ENCODE data around the gene KLHL6. TPM values are rescaled to one million over a fixed set of nuclear protein-coding genes. Genes with fewer than 3 reads are reported as not detected.
"Not testable (repeated sequence)": the region's sequence is repeated elsewhere in the genome, so short reads cannot be mapped to it uniquely, and the experiment has no call there.

Gene KLHL6
- total RNA-seq = under 0.01 and 2.2 TPM in 2 replicates

- peak; percentile 24 to 93 for DNase-seq (ENCODE audit: low read depth in 2 of 2)
These were observed at the start of gene KLHL6 for GRCh38 chr3:183555541-183556081. Gene KLHL6 (minus strand): TSS chr3:183555706. CDS start chr3:183555653, 53 bp downstream.

- no peak for DNase-seq (ENCODE audit: low read depth in 2 of 2)
These were observed 42.5 kb upstream of the KLHL6 start for GRCh38 chr3:183597959-183598358.

GRCh38 chr3:183594636-183595035 is 39.1 kb upstream of the KLHL6 start:
- no peak for DNase-seq (ENCODE audit: low read depth in 2 of 2)

GRCh38 chr3:183592821-183593220 is 37.3 kb upstream of the KLHL6 start:
- no peak for DNase-seq (ENCODE audit: low read depth in 2 of 2)

GRCh38 chr3:183591881-183592521 is 36.5 kb upstream of the KLHL6 start:
- peak; percentile 21 to 30 for DNase-seq (ENCODE audit: low read depth in 2 of 2)

GRCh38 chr3:183590442-183590841 is 34.9 kb upstream of the KLHL6 start:
- no peak for DNase-seq (ENCODE audit: low read depth in 2 of 2)

- DNase-seq (ENCODE audit: low read depth in 2 of 2) = peak in 1 of 2 donors; percentile 80
These were observed 31.8 kb upstream of the KLHL6 start for GRCh38 chr3:183587336-183587735.

GRCh38 chr3:183586477-183586876 is 31.0 kb upstream of the KLHL6 start:
- DNase-seq (ENCODE audit: low read depth in 2 of 2) = no peak

- no peak for DNase-seq (ENCODE audit: low read depth in 2 of 2)
These were observed 29.4 kb upstream of the KLHL6 start for GRCh38 chr3:183584914-183585280.

- DNase-seq (ENCODE audit: low read depth in 2 of 2) = peak; percentile 35 to 85
These were observed 28.9 kb upstream of the KLHL6 start for GRCh38 chr3:183584246-183584913.

GRCh38 chr3:183583331-183584245 is 28.1 kb upstream of the KLHL6 start:
- no peak for DNase-seq (ENCODE audit: low read depth in 2 of 2)

GRCh38 chr3:183582161-183582560 is 26.7 kb upstream of the KLHL6 start:
- no peak for DNase-seq (ENCODE audit: low read depth in 2 of 2)

- DNase-seq (ENCODE audit: low read depth in 2 of 2) = no peak
These were observed 26.1 kb upstream of the KLHL6 start for GRCh38 chr3:183581496-183582155.

- peak in 1 of 2 donors; percentile 51 for DNase-seq (ENCODE audit: low read depth in 2 of 2)
These were observed 24.7 kb upstream of the KLHL6 start for GRCh38 chr3:183579967-183580900.

- no peak for DNase-seq (ENCODE audit: low read depth in 2 of 2)
These were observed 22.7 kb upstream of the KLHL6 start for GRCh38 chr3:183578179-183578578.

- no peak for DNase-seq (ENCODE audit: low read depth in 2 of 2)
These were observed 21.8 kb upstream of the KLHL6 start for GRCh38 chr3:183577346-183577745.

- DNase-seq (ENCODE audit: low read depth in 2 of 2) = peak in 1 of 2 donors; percentile 39
These were observed 21.1 kb upstream of the KLHL6 start for GRCh38 chr3:183576487-183577107.

- DNase-seq (ENCODE audit: low read depth in 2 of 2) = no peak
These were observed 17.4 kb upstream of the KLHL6 start for GRCh38 chr3:183572935-183573334.

- not testable (repeated sequence) for DNase-seq (ENCODE audit: low read depth in 2 of 2)
These were observed 14.7 kb upstream of the KLHL6 start for GRCh38 chr3:183570191-183570590.

- DNase-seq (ENCODE audit: low read depth in 2 of 2) = no peak
These were observed 11.4 kb upstream of the KLHL6 start for GRCh38 chr3:183566880-183567279.
